ENCODE data around the gene RFWD3. TPM values are rescaled to one million over a fixed set of nuclear protein-coding genes. Genes with fewer than 3 reads are reported as not detected.

RFWD3 gene
- total RNA-seq, 1 donor from 2014 or later = 63.2 TPM

DNA sequence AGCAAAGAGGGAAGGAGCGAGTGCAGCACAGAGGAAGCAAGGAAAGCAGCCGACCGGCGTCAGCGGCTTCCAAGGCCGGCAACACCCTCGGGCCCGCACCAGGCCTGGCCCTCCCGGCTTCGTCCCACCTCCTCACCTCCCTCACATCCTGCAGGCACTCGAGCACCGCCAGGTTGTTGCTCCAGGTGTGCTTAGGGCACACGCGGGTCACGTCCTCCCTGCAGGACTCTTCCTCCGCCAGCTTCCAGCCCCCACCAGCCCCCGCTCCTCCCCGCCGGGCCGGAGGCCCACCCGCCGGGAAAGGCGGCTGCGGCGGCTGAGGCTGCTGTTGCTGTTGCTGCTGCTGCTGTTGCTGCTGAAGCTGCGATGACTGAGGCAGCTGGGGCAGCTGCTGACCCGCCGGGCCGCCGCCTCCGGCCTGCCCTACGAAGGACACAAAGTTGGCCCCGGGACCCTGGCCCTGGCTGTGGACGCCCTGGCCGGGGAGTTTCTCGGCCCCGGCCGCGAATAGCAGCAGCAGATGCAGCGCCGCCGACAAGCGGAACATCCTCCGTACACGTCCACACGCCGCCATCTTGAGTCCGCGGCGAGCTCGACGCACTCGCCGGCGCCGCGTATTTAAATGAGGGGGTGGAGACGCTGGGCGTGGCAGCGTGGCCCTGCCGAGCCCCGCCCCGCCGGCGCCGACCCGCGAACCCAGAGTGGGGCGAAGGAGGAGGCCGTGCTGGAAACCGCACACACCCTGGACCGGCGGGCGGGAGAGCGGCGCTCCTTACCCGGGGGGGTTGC lies 60.0 kb downstream of the RFWD3 start, which contains the start of gene GLG1:
TSS of gene GLG1 (minus strand) at position 594 of the 789 bp plus-strand sequence. CDS start at position 574, 20 bp downstream.
- no peak for TF ChIP-seq CTCF (IDR thresholded peaks at IDR 0.05)
- POLR2A ChIA-PET = interaction anchor here (0.5 to 2.2 kb wide), 18 partner anchors 10 to 1041 kb away, joined by 3 to 25 read pairs (median 4); partner anchors contain the start of genes KARS1, MLKL, PSMD7 and RFWD3
- H3K9me3 Mint-ChIP-seq = no peaks in the 10 kb centered on the region
- no peaks in the 10 kb centered on the region for H3K27me3 Mint-ChIP-seq
- DNase-seq (peak; percentile 94), ATAC-seq (ENCODE audit: low read depth) (peak; percentile 96)
- H3K4me3 Mint-ChIP-seq = peak within 1 kb of the TSS; percentile 94
- H3K27ac Mint-ChIP-seq = peak within 1 kb of the TSS; percentile 91
- intact Hi-C loops (cut with micrococcal nuclease) = loop anchor here (1.0 to 10.0 kb wide), 8 partner anchors 17 to 828 kb away; partner anchors contain the start of genes CFDP1, MLKL, PSMD7 and WDR59
- CTCF ChIA-PET = interaction anchor here (0.8 to 1.8 kb wide), 2 partner anchors 16 to 19 kb away, joined by 3 to 5 read pairs; no protein-coding TSS in a partner anchor
- peaks cover 3% of the 10 kb centered on the region for H3K36me3 Mint-ChIP-seq (ENCODE audit: low read depth)
- peaks cover 45% of the 10 kb centered on the region for H3K4me1 Mint-ChIP-seq

GRCh38 chr16:74605746-74606520 lies 60.7 kb downstream of the RFWD3 start:
- H3K27me3 Mint-ChIP-seq = no peaks in the 10 kb centered on the region
- CTCF ChIA-PET = interaction anchor here (0.8 kb wide), 1 partner anchor 18 kb away, joined by 3 read pairs; no protein-coding TSS in a partner anchor
- intact Hi-C loops (cut with micrococcal nuclease) = loop anchor here (2.0 to 10.0 kb wide), 5 partner anchors 95 to 829 kb away; partner anchors contain the start of genes CFDP1, MLKL, WDR59 and ZFP1

DNA sequence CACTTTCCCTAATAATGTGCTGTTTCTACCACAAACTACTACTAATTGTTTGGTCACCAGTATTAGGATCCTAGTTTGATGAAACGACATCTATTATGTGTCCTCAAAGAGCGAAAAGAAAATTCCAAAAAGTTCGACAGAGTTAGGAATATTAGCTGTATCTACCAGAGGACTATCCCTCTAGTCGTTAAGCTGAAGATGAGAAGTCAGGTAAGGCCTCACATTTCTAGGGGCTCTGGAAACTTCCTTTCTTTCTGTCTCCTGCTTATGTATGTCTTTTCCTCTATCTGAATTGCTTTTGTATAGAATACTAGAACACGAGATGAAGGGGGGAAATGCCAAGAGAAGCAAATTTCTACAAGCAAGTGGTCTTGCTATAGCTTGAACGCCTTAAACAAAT lies 61.3 kb downstream of the RFWD3 start:
- POLR2A ChIA-PET = interaction anchor here (0.6 to 1.3 kb wide), 3 partner anchors 15 to 308 kb away, joined by 3 read pairs; partner anchors contain the start of gene RFWD3
- TF ChIP-seq CTCF (IDR thresholded peaks at IDR 0.05) = no peak

More at GRCh38 chr16:74605746-74606520, 60.7 kb downstream of the RFWD3 start:
- Mint-ChIP-seq H3K4me3 (peak overlapping the region; percentile 94), H3K4me1 (peaks cover 52% of the 10 kb centered on the region), H3K9me3 (no peaks in the 10 kb centered on the region), H3K27ac (peak overlapping the region; percentile 81), H3K36me3 (ENCODE audit: low read depth) (peaks cover 3% of the 10 kb centered on the region)
- no peak for ATAC-seq (ENCODE audit: low read depth)
- TF ChIP-seq CTCF (IDR thresholded peaks at IDR 0.05) = no peak
- DNase-seq = no peak
- POLR2A ChIA-PET = interaction anchor here (0.6 to 2.2 kb wide), 11 partner anchors 14 to 1042 kb away, joined by 3 to 25 read pairs (median 5); partner anchors contain the start of genes KARS1, MLKL, PSMD7 and RFWD3

GRCh38 chr16:74603848-74604247 lies 62.8 kb downstream of the RFWD3 start:
- Mint-ChIP-seq H3K27ac (no peak overlapping the region), H3K9me3 (no peaks in the 10 kb centered on the region), H3K27me3 (no peaks in the 10 kb centered on the region), H3K4me3 (peak overlapping the region; percentile 4), H3K36me3 (ENCODE audit: low read depth) (peaks cover 9% of the 10 kb centered on the region), H3K4me1 (peaks cover 70% of the 10 kb centered on the region)
- ChIA-PET CTCF (no interaction called here), POLR2A (no interaction called here)
- ATAC-seq (ENCODE audit: low read depth) = no peak
- TF ChIP-seq CTCF (IDR thresholded peaks at IDR 0.05) = no peak
- intact Hi-C loops (cut with micrococcal nuclease) = loop anchor here (10.0 kb wide), 3 partner anchors 109 to 831 kb away; partner anchors contain the start of genes CFDP1 and WDR59
- no peak for DNase-seq

More for the DNA sequence above, 61.3 kb downstream of the RFWD3 start:
- intact Hi-C loops (cut with micrococcal nuclease) = loop anchor here (10.0 kb wide), 3 partner anchors 111 to 829 kb away; partner anchors contain the start of genes CFDP1 and WDR59
- H3K9me3 Mint-ChIP-seq = no peaks in the 10 kb centered on the region
- H3K36me3 Mint-ChIP-seq (ENCODE audit: low read depth) = peaks cover 3% of the 10 kb centered on the region
- CTCF ChIA-PET = no interaction called here
- DNase-seq (no peak), ATAC-seq (ENCODE audit: low read depth) (no peak)
- peak overlapping the region; percentile 6 for H3K27ac Mint-ChIP-seq
- peaks cover 58% of the 10 kb centered on the region for H3K4me1 Mint-ChIP-seq
- no peaks in the 10 kb centered on the region for H3K27me3 Mint-ChIP-seq
- peak overlapping the region; percentile 94 for H3K4me3 Mint-ChIP-seq

Data from activated B cell treated with CpG ODN at 0.5 μM for 24 hours (primary cell).